Measurements from ENCODE around the gene FBXO24. TPM values are rescaled to one million over a fixed set of nuclear protein-coding genes. Genes with fewer than 3 reads are reported as not detected.

Gene FBXO24
- total RNA-seq, 4 donors from 2014 or later = 0.34 to 0.44 TPM; not detected in 2

DNA sequence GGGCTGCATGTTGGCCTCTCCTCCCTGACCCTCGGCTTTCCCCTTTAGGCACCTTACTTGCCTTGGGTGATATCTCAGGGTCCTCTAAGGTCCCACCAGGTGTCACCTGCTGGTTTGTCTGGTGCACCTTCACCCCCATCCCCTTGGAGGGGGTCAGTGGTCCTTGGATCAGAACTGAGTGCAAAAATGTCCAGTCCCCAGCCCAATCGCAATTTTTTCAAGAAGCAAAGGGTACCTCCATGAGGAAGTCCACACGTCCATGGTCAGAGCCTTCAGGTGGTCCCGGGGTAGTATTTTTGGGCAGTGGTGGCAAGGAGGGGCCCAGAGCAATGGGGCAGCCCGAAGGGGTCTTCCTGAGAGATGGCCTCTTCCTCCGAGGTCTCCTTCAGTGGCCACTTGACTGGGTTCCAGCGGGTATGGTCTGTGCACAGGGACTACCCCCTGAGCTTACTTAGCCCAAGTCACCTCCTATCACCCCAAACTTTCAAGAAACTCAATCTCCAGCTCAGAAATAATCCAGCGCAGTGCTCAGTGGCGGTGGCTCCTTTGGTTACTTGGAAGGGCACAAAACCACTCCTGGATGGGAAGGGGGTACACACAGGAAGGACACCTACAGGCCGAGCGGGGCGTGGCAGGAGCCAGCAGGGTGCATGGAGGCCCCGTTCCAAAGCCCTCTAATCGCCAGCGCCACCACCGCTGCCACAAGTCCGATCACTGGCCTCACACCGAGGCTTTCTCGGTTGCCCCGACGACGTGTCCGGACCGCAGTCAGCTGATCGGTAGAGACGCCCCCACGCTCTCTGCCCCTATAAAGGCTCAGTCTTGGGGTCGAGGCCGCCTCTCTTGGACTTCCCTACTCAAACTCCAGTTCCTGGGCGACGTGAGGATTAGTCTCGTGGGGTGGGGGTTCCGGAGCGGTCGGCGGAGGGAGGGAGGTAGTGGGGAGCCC, 17.0 kb upstream of the FBXO24 start:
- TF ChIP-seq, protein P1, sequence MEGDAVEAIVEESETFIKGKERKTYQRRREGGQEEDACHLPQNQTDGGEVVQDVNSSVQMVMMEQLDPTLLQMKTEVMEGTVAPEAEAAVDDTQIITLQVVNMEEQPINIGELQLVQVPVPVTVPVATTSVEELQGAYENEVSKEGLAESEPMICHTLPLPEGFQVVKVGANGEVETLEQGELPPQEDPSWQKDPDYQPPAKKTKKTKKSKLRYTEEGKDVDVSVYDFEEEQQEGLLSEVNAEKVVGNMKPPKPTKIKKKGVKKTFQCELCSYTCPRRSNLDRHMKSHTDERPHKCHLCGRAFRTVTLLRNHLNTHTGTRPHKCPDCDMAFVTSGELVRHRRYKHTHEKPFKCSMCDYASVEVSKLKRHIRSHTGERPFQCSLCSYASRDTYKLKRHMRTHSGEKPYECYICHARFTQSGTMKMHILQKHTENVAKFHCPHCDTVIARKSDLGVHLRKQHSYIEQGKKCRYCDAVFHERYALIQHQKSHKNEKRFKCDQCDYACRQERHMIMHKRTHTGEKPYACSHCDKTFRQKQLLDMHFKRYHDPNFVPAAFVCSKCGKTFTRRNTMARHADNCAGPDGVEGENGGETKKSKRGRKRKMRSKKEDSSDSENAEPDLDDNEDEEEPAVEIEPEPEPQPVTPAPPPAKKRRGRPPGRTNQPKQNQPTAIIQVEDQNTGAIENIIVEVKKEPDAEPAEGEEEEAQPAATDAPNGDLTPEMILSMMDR (IDR thresholded peaks at IDR 0.05; ENCODE audit: low read depth) = no peak

DNA sequence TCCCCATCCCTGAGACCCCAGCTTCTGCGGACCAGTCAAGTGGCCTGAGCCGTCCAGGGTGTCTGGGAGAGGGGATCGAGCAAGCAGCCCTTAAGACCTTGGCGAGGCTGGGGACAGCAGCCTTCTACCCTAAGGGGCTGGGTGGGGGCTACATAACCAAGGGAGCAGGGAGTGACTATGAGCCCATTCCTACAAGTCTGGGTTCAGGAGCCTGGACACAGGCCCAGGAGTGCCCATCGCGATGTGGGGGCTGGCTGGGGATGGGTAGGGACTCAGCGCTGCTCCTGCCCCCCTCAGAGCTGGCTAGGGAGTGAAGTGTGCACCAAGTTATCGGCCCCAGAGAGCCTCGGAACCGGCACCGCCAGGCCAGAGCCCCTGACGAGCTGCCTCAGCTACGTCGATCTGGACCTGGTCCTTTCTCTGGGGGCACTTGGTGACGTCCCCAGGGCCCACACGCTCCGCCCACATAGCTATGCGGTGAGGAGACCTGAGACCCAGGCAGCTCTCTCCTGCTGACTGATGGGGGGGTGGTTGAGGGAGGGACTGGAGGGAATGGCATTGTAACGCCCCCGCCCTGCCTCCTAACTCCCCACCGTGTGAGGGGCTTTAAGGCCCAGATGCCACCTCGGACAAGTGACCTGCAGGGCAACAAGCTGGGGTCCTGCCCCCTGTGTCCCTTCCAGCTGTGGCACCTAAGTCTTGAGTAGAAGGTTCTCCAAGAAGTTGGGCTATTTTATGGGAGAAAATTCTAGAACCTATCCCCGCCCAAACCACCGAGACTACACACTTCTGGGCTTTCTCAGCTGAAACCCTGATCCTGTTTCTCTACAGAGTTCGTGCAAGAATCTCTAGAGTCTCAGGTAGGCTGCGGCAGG, 14.9 kb upstream of the FBXO24 start:
- TF ChIP-seq, protein P1 (IDR thresholded peaks at IDR 0.05; ENCODE audit: low read depth) = no peak

DNA sequence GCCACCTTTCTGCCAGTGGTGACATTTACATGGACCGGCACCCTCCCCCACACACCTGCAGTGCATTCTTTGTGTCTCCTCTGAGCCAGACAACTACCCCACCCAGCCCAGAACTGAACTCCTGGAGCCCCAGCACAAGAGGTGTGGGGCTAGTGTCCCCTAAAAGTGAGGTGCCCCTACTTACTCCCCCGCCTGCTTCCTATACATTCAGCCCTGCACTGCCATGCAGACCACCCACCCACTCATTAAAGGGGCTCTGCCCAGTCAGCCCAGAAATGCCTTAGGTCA, 14.4 kb upstream of the FBXO24 start:
- TF ChIP-seq, protein P1 (IDR thresholded peaks at IDR 0.05; ENCODE audit: low read depth) = no peak

DNA sequence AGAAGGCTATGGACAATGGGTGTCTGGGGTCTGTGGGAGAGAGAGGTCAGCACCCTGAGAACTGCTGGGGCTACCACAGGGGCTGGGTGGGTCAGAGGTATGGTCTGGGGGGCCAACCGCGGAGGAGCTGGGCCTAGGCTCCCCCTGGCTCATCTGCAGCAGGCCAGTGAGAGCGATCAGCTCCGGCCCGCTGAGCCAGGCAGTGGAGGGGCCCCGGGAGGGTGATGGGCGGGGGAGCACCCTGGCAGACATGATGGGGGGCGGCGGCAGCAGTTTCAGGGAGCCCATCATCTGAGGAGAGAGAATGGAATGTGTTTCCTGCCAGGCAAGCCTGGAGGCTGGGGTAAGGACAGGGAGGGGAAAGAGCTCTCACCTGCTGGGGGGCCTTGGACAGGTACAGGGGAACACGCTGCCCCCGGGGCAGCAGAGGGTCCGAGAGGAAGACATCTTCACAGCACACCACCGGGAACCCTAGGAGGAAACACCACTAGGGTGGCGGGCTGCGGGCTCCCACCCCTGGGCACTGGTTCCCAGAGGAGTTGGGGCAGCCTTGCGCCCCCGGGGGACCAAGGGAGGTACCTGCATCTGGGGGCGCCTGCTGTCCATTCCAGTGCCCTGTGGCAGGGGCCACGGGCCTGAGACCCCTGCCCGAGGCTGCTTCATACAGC, 13.7 kb upstream of the FBXO24 start:
- TF ChIP-seq, protein P1 (IDR thresholded peaks at IDR 0.05; ENCODE audit: low read depth) = no peak

DNA sequence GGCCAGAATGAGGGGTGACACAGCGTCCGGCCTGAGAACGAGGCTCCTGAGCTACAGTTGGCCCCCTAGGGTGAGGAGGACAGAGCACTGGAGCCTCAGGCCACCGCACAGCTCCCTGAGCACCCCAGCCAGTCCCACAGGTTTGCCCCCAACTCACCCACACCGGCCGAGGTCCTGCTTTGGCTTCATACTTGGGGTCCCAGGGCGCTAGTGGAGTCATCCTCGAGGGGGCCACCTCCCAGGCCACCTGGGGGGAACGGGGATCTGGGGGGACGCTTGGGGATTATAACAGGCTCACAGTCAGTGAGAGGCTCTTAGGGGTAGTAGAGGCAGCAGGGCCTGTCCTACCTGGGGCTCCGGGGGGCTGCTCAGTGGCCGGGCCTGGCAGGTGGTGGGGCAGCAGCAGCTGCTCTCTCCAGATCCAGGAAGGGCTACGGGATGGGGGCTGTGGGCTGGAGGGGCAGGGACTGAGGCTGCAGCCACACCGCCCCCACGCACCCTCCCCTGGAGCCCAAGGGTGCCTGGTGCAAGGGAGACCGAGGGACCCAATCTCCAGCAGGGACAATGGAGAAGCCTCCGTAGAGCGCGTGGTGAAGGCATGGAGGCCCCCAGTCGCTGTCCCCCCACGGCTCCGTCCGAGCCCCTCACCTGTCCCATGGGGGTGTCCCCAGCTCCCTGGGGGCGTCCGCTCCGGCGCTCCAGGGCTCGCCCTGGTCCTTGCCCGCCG, 13.0 kb upstream of the FBXO24 start:
- TF ChIP-seq, protein P1 (IDR thresholded peaks at IDR 0.05; ENCODE audit: low read depth) = no peak

DNA sequence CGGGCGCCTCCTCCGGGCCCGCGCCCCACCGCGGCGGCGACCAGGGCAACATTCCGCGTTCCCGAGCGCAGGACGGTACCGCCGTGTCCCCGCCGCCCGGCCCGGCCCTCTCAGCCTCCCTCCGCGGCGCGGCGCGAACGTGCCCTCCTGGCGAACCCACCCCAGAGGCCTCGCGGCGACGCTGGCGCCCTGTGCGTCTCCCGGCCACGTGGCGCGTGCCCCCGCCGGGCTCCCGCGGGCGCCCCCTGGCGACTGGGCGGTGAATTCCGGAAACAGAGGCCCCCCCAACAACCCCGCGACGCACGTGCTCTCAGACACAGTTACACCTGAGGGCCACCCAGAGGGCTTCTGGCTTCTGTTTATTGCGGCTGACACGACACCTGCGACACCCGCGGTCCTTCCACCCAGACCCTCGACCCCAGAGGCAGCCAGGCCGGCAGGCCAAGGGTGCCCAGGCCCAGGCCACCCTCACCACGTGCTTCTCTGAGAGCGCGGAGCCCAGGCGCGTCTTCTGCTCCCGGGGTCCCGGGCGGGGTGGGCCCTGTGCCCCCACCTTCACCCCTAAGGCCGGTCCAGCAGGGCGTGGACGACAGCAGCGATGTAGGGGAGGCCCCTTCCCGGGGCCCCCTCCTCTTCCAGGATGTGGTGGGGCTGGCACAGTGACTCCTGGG, 12.3 kb upstream of the FBXO24 start, which contains the start of gene SAP25:
Gene SAP25, minus strand, starts transcription at position 210 of the 671 bp plus-strand sequence. Its CDS starts 158 bp downstream, at position 52.
- TF ChIP-seq, protein P1 (IDR thresholded peaks at IDR 0.05; ENCODE audit: low read depth) = no peak

Data from subcutaneous adipose tissue (tissue), 4 donors.